Astrocyte of the spinal cord (primary cell): ENCODE results near the gene PRDM5.
"Not testable (repeated sequence)": the region's sequence is repeated elsewhere in the genome, so short reads cannot be mapped to it uniquely, and the experiment has no call there.

Experiments
- DNase-seq: peaks from one replicate; pipeline ENCODE4 v3.0.0; 2011; ENCODE audit warnings: low read depth, low spot score
- H3K4me3 ChIP-seq: 2 replicates; pipeline ENCODE4 v1.5.1; 2011; ENCODE audit warnings: low read depth, mild to moderate bottlenecking, low read length, moderate library complexity
- CTCF ChIP-seq: IDR thresholded peaks from 2 replicates; pipeline ENCODE4 v1.5.1; 2012; ENCODE audit warnings: low read depth, mild to moderate bottlenecking, low read length, inconsistent platforms
- in situ Hi-C: cut with HindIII; loops from 2 replicates; pipeline ENCODE4 v1.10.0; 2017; ENCODE audit warnings: low sequenced_read_pairs

The PRDM5 gene

GRCh38 chr4:120750152-120750525 is 172.4 kb downstream of the PRDM5 start:
- DNase-seq: no peak
- in situ Hi-C loops: no loop called here
- no peak overlapping the region for H3K4me3 ChIP-seq
- no peak for TF ChIP-seq CTCF

GRCh38 chr4:120749445-120750151 is 172.9 kb downstream of the PRDM5 start:
- no peak for DNase-seq
- no peak for TF ChIP-seq CTCF
- in situ Hi-C loops: no loop called here
- no peak overlapping the region for H3K4me3 ChIP-seq

- H3K4me3 ChIP-seq, in situ Hi-C loops, DNase-seq: not testable (repeated sequence)
Observed at GRCh38 chr4:120741636-120742035, 180.9 kb downstream of the PRDM5 start.

GRCh38 chr4:120736312-120736711 is 186.2 kb downstream of the PRDM5 start:
- no peak for DNase-seq
- no peak overlapping the region for H3K4me3 ChIP-seq
- TF ChIP-seq CTCF: no peak
- in situ Hi-C loops: no loop called here

- DNase-seq: no peak
- in situ Hi-C loops: no loop called here
- H3K4me3 ChIP-seq: no peak overlapping the region
- no peak for TF ChIP-seq CTCF
Observed at GRCh38 chr4:120733968-120734367, 188.6 kb downstream of the PRDM5 start.

- TF ChIP-seq CTCF: no peak
- no peak for DNase-seq
- H3K4me3 ChIP-seq: no peak overlapping the region
- in situ Hi-C loops: no loop called here
Observed at GRCh38 chr4:120733054-120733453, 189.5 kb downstream of the PRDM5 start.

- no peak for DNase-seq
- in situ Hi-C loops: no loop called here
- no peak overlapping the region for H3K4me3 ChIP-seq
- no peak for TF ChIP-seq CTCF
Observed at GRCh38 chr4:120731561-120731960, 191.0 kb downstream of the PRDM5 start.
